ENCODE data around the gene ZNF239. TPM values are rescaled to one million over a fixed set of nuclear protein-coding genes. Genes with fewer than 3 reads are reported as not detected.

Gene ZNF239
- polyA plus RNA-seq = 4.2 and 8.2 TPM in 2 replicates
- 5.6 and 10.4 TPM in 2 replicates for polyA minus RNA-seq

GRCh38 chr10:43574001-43574892 is at the start of gene ZNF239:
Gene ZNF239, minus strand, starts transcription at chr10:43574616. Its CDS starts 16,537 bp downstream, at chr10:43558079.
- Histone ChIP-seq H3K27ac (ENCODE audit: low read length) (no peak within 1 kb of the TSS), H3K4me2 (ENCODE audit: low read length) (no peak within 1 kb of the TSS), H3K9me3 (ENCODE audit: low read length) (peaks cover 2% of the 10 kb centered on the region), H3F3A (ENCODE audit: insufficient read depth, low read length, poor library complexity, severe bottlenecking) (no peaks in the 10 kb centered on the region), H3K4me3 (ENCODE audit: low read length) (peak within 1 kb of the TSS; percentile 68), H3K79me2 (replicated peaks; ENCODE audit: insufficient read depth, low read length) (no peaks in the 10 kb centered on the region), H3K9me2 (ENCODE audit: insufficient read depth, low read length) (no peaks in the 10 kb centered on the region), H3K36me3 (ENCODE audit: insufficient read depth, low read length) (no peaks in the 10 kb centered on the region), H3K27me3 (ENCODE audit: insufficient read depth, low read depth, low read length) (no peaks in the 10 kb centered on the region), H2AFZ (ENCODE audit: low read depth, low read length) (no peak within 1 kb of the TSS), H3K9ac (ENCODE audit: low read length) (peak within 1 kb of the TSS; percentile 40), H4K20me1 (ENCODE audit: insufficient read depth) (no peaks in the 10 kb centered on the region)
- no peak for TF ChIP-seq EP300 (conservative IDR thresholded peaks at IDR 0.05; ENCODE audit: poor library complexity, severe bottlenecking)
- no peak for TF ChIP-seq RAD21 (conservative IDR thresholded peaks at IDR 0.05)
- TF ChIP-seq MXI1 (conservative IDR thresholded peaks at IDR 0.05; ENCODE audit: poor library complexity, severe bottlenecking) = peak; percentile 92
- TF ChIP-seq TAF1 (IDR thresholded peaks at IDR 0.05; ENCODE audit: low read depth) = no peak
- TF ChIP-seq EZH2 (IDR thresholded peaks at IDR 0.05; ENCODE audit: borderline replicate concordance, insufficient read depth, low read length, poor library complexity, severe bottlenecking) = no peak

GRCh38 chr10:43623351-43623750 is 48.9 kb upstream of the ZNF239 start:
- H3K9ac ChIP-seq (ENCODE audit: low read length) = no peak overlapping the region
- no peaks in the 10 kb centered on the region for H3K36me3 ChIP-seq (ENCODE audit: insufficient read depth, low read length)
- H3K27me3 ChIP-seq (ENCODE audit: insufficient read depth, low read depth, low read length) = no peaks in the 10 kb centered on the region
- no peaks in the 10 kb centered on the region for H3K79me2 ChIP-seq (replicated peaks; ENCODE audit: insufficient read depth, low read length)
- TF ChIP-seq REST (IDR thresholded peaks at IDR 0.05; ENCODE audit: borderline replicate concordance) (no peak), RAD21 (conservative IDR thresholded peaks at IDR 0.05) (no peak), POLR2AphosphoS5 (IDR thresholded peaks at IDR 0.05) (no peak), TAF1 (IDR thresholded peaks at IDR 0.05; ENCODE audit: low read depth) (no peak), EZH2 (IDR thresholded peaks at IDR 0.05; ENCODE audit: borderline replicate concordance, insufficient read depth, low read length, poor library complexity, severe bottlenecking) (no peak), MXI1 (conservative IDR thresholded peaks at IDR 0.05; ENCODE audit: poor library complexity, severe bottlenecking) (no peak)
- no peaks in the 10 kb centered on the region for H3K9me2 ChIP-seq (ENCODE audit: insufficient read depth, low read length)
- no peak overlapping the region for H3K27ac ChIP-seq (ENCODE audit: low read length)
- H3F3A ChIP-seq (ENCODE audit: insufficient read depth, low read length, poor library complexity, severe bottlenecking) = no peaks in the 10 kb centered on the region
- H2AFZ ChIP-seq (ENCODE audit: low read depth, low read length) = no peak overlapping the region
- H3K4me2 ChIP-seq (ENCODE audit: low read length) = no peak overlapping the region
- H4K20me1 ChIP-seq (ENCODE audit: insufficient read depth) = no peaks in the 10 kb centered on the region
- no peak overlapping the region for H3K4me3 ChIP-seq (ENCODE audit: low read length)
- H3K9me3 ChIP-seq (ENCODE audit: low read length) = no peaks in the 10 kb centered on the region

- H3K79me2 ChIP-seq (replicated peaks; ENCODE audit: insufficient read depth, low read length) = no peaks in the 10 kb centered on the region
- no peaks in the 10 kb centered on the region for H3K27me3 ChIP-seq (ENCODE audit: insufficient read depth, low read depth, low read length)
- no peaks in the 10 kb centered on the region for H4K20me1 ChIP-seq (ENCODE audit: insufficient read depth)
- no peak overlapping the region for H3K27ac ChIP-seq (ENCODE audit: low read length)
- H3K36me3 ChIP-seq (ENCODE audit: insufficient read depth, low read length) = peaks cover under 1% of the 10 kb centered on the region
- no peaks in the 10 kb centered on the region for H3F3A ChIP-seq (ENCODE audit: insufficient read depth, low read length, poor library complexity, severe bottlenecking)
- no peak overlapping the region for H3K9ac ChIP-seq (ENCODE audit: low read length)
- H3K9me2 ChIP-seq (ENCODE audit: insufficient read depth, low read length) = no peaks in the 10 kb centered on the region
- no peak overlapping the region for H3K4me3 ChIP-seq (ENCODE audit: low read length)
- no peak overlapping the region for H2AFZ ChIP-seq (ENCODE audit: low read depth, low read length)
- H3K4me2 ChIP-seq (ENCODE audit: low read length) = no peak overlapping the region
- peaks cover 6% of the 10 kb centered on the region for H3K9me3 ChIP-seq (ENCODE audit: low read length)
- TF ChIP-seq SMC3 (conservative IDR thresholded peaks at IDR 0.05; ENCODE audit: poor library complexity) (no peak), REST (IDR thresholded peaks at IDR 0.05; ENCODE audit: borderline replicate concordance) (no peak), EZH2 (IDR thresholded peaks at IDR 0.05; ENCODE audit: borderline replicate concordance, insufficient read depth, low read length, poor library complexity, severe bottlenecking) (no peak), POLR2AphosphoS5 (IDR thresholded peaks at IDR 0.05) (no peak), RAD21 (conservative IDR thresholded peaks at IDR 0.05) (no peak), MXI1 (conservative IDR thresholded peaks at IDR 0.05; ENCODE audit: poor library complexity, severe bottlenecking) (no peak), CTCF (IDR thresholded peaks at IDR 0.05; ENCODE audit: poor library complexity, severe bottlenecking) (no peak), EP300 (conservative IDR thresholded peaks at IDR 0.05; ENCODE audit: poor library complexity, severe bottlenecking) (no peak), TAF1 (IDR thresholded peaks at IDR 0.05; ENCODE audit: low read depth) (no peak)
Measured at GRCh38 chr10:43622038-43622437, 47.6 kb upstream of the ZNF239 start.

Data from neural cell (in vitro differentiated cells).